GM18511 (cell line): ENCODE measurements around the gene STEAP4.
"Not testable (repeated sequence)": the region's sequence is repeated elsewhere in the genome, so short reads cannot be mapped to it uniquely, and the experiment has no call there.

Experiments used
- ATAC-seq: cut with Tn5 transposase; IDR thresholded peaks from one replicate; pipeline ENCODE4 v1.9.1; 2021; ENCODE audit warnings: mild to moderate bottlenecking, moderate library complexity; ENCODE audit not compliant: unreplicated experiment

The STEAP4 gene

DNA sequence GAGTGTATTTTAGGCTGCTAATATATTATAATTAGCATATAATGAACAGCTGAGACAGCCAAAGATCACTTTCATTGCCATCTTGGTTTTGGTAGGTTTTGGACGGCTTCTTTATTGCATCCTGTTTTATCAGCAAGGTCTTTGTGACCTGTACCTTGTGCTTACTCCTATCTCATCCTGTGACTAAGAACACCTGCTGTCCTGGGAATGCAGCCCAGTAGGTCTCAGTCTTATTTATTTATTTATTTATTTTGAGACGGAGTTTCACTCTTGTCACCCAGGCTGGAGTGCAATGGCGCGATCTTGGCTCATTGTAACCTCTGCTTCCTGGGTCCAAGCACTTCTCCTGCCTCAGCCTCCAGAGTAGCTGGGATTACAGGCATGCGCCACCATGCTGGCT is 31.8 kb downstream of the STEAP4 start:
- ATAC-seq: not testable (repeated sequence)

DNA sequence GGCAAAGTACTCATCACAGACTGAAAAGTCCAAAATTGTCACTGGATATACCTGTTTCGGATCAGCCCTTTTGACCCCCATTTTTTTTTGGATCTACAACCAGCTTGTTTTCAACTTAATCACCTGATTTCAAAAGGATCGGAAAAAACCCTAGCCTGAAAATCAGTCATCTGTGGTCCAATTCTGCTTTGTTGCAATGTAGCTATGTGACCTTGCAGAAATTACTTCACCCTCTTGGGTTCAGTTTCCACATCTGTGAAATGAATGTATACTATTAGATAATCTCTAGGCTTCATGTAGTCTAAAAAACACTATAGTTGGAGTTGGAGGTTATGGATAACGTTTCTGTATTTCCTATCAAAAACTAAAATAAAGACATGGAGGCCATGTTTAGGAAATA is 37.1 kb downstream of the STEAP4 start:
- ATAC-seq: no peak

DNA sequence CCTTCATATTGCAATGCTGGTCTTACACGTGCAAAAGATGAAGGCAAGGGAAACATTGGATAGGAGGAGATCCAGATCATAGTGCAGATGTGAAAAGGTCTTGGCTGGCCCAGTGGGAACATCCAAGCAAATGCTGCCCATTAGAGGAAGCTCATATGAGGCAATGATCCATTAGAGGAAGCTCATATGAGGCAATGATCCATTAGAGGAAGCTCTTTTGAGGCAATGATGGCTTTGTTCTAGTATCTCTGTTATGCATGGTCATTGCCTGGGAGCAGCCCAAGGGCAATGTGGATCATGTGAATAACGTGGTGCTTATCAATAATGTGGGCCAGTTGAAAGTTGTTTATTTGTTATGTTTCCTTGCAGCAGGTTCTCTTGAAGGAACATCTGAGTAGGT is 37.8 kb downstream of the STEAP4 start:
- ATAC-seq: no peak

DNA sequence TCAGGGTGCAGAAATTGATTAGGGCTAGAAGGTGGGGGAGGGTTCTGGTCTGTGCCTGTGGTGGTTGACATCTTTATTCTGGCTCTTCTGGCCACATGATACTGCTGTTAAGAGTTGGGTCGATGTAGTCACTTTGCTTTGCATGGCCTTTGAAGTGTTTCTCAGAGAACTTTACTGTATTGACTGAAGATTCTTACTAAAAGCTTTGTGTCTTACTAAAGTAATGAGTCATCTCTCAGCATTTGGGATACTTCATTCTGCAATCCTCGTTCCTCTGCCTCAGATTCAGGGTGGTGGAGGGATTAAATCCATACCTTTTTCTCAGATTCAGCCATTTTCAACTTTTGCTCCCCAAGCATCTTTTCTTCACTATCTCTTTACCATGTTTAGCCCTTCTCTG is 38.6 kb downstream of the STEAP4 start:
- ATAC-seq: no peak

GRCh38 chr7:88267421-88267820 is 39.3 kb downstream of the STEAP4 start:
- ATAC-seq: no peak

DNA sequence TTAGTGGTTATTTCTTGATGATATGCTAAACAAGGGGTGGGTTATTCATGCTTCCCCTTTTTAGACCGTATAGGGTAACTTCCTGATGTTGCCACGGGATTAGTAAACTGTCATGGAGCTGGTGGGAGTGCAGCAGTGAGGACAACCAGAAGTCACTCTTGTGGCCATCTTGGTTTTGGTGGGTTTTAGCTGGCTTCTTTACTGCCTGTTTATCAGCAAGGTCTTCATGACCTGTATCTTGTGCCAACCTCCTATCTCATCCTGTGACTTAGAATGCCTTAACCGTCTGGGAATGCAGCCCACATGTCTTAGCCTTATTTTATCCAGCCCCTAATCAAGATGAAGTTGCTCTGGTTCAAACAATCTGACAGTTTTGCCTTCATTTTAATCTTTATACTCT is 41.7 kb downstream of the STEAP4 start:
- not testable (repeated sequence) for ATAC-seq

GRCh38 chr7:88262562-88262961 is 44.1 kb downstream of the STEAP4 start:
- ATAC-seq: no peak

DNA sequence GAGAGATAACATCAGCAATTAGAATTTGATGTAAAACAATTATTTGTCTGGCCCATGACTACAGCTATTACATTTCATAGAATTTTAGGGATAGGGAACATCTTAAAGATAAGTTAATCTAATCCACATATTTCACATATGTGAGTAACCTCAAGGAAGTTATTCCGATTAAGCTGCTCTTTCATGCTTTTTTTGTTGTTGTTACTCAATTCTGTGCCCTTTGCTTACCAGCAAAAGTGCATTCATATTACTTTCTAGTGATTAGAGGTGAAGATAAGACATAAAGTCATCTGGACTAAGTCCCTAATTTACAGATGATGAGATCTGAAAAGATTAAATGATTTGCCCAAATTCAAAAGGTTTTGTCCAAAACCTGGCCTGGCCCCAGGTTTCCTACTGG is 46.0 kb downstream of the STEAP4 start:
- no peak for ATAC-seq

DNA sequence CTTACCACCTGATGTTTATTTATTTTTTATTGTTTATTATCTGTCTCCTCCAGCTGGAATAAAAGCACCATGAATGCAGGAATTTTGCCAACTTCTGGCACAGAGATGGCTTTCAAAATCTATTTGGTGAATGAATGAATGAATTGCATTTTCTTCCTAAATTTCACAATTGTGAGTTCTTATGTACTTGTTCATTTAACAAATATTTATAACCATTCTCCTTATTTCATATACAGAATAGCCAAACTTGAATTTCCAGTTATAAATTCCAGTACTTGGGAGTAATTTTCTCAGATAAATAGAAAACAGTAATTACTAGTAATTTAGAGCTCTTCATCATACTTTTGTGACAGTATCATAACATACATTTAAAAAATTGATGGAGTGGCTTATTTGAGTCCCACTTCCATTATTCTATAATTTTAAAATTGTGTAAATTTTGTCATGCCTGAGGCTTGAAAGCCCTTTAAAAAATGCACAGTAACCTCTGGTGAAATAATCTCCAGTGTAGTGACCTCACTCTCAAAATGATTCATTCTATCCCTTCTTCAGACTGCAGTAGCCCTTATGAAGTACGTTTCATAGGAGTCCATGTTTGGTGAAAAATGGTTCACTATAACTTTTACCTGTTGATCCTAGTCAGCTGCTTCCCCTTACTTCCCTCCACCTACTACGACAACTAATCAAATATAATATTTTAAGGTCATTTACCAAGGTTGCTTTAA is 46.9 kb downstream of the STEAP4 start:
- no peak for ATAC-seq

GRCh38 chr7:88258296-88258695 is 48.4 kb downstream of the STEAP4 start:
- not testable (repeated sequence) for ATAC-seq

- no peak for ATAC-seq
These were observed 49.8 kb downstream of the STEAP4 start for GRCh38 chr7:88256906-88257305.

- no peak for ATAC-seq
These were observed 51.8 kb downstream of the STEAP4 start for GRCh38 chr7:88254721-88255424.

- no peak for ATAC-seq
These were observed 53.1 kb downstream of the STEAP4 start for GRCh38 chr7:88253640-88254039.

- no peak for ATAC-seq
These were observed 62.4 kb downstream of the STEAP4 start for GRCh38 chr7:88244258-88244657.

DNA sequence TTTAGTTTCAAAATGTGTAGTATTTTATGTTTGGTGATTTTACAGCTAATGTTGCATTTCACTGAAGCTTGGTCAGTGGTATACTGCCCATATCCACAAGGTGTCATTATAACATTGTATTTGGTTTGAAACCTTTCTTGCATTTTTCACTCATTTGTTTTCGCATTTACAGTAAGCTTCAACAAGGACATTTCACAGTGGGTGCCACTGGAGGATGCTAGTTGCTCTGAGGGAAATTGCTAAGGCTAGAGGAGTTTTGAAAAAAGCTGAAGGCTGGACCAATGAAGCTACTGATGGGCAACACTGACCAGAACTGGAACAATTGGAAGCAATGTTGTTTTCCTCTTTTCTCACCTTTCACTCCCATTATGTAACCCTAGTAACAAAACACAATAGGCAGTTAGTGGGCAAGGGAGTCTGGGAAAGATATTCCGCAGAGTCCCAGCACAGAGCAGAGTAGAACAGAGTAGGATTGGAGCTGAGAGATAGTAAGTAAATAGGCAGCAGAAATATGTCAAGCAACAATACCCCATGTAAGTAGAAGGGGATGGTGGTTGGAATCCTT is 63.3 kb downstream of the STEAP4 start:
- peak; percentile 88 for ATAC-seq

DNA sequence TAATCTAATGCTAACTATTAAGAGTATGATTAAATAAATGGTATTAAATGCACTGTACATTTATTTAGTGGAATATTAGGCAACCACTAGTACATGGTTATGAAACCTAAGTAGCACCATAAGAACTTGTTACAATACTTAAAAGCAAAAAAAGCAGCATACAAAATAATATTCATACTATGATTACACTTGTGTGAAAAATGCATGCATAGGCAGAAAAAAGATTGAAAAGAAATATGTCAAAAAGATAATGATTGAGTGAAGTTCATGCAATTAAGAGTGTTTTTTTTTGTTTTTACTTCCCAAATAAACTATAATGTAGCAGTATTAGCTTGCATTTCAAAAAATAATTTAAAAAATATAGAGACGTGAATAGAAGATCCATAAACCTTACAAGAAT is 66.8 kb downstream of the STEAP4 start:
- no peak for ATAC-seq

DNA sequence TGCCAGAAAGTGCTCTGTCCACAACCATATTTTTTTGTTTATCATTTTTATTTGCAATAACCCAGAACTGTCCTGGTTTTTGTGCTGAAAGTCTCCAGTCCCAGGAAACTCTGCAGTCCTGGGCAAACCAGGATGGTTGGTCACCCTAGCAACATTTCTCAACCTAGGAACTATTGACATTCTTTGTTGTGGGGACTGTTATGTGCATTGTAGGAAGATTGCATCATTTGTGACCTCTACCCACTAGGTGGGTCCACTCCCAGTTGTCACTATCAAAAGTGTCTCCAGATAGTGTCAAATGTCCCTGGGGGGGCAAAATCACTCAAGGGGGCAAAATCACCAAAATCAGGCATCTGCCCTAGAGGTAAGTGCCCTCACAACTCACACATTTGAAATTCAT is 72.9 kb downstream of the STEAP4 start:
- ATAC-seq: no peak

- no peak for ATAC-seq
These were observed 76.0 kb downstream of the STEAP4 start for GRCh38 chr7:88230646-88231045.

GRCh38 chr7:88229302-88229995 is 77.2 kb downstream of the STEAP4 start:
- no peak for ATAC-seq

GRCh38 chr7:88226886-88227516 is 79.7 kb downstream of the STEAP4 start:
- ATAC-seq: peak; percentile 56

- ATAC-seq: no peak
These were observed 80.5 kb downstream of the STEAP4 start for GRCh38 chr7:88226201-88226600.
